SK-N-SH treated with all-trans-retinoic acid at 6 μM for 48 hours (cell line): Measurements from ENCODE around the gene CTTNBP2.

Experiments
- ATAC-seq: fragments of 200-7000 bp; cut with Tn5 transposase; 3 replicates; pipeline ENCODE4 v1.9.1; 2020; ENCODE audit warnings: mild to moderate bottlenecking, moderate library complexity
- ARNTL ChIP-seq: fragments of 450-650 bp; formaldehyde crosslinking; IDR thresholded peaks from 2 replicates; pipeline ENCODE4 v1.5.0; 2020; ENCODE audit warnings: low read depth, mild to moderate bottlenecking, moderate library complexity, borderline replicate concordance
- BACH2 ChIP-seq: fragments of 250-450 bp; sonication (Bioruptor Pico); IDR thresholded peaks from 2 replicates; pipeline ENCODE4 v1.9.0; 2021; ENCODE audit warnings: mild to moderate bottlenecking, borderline replicate concordance
- CSDC2 ChIP-seq: fragments of 250-450 bp; sonication (Bioruptor Pico); IDR thresholded peaks from 2 replicates; pipeline ENCODE4 v1.5.0; 2020; ENCODE audit warnings: mild to moderate bottlenecking, moderate library complexity
- ESRRG ChIP-seq: fragments of 250-450 bp; sonication (Bioruptor Pico); IDR thresholded peaks from 2 replicates; pipeline ENCODE4 v1.6.1; 2021; ENCODE audit warnings: mild to moderate bottlenecking
- GLIS3 ChIP-seq: fragments of 250-450 bp; sonication (Bioruptor Pico); IDR thresholded peaks from 2 replicates; pipeline ENCODE4 v1.5.0; 2020; ENCODE audit warnings: mild to moderate bottlenecking, moderate library complexity
- ISL1 ChIP-seq: fragments of 250-450 bp; sonication (Bioruptor Pico); IDR thresholded peaks from 2 replicates; pipeline ENCODE4 v2.1.2; 2022; ENCODE audit warnings: mild to moderate bottlenecking, moderate library complexity
- OSR1 ChIP-seq: fragments of 250-450 bp; sonication (Bioruptor Pico); IDR thresholded peaks from 2 replicates; pipeline ENCODE4 v1.8.0; 2022; ENCODE audit warnings: moderate library complexity, mild to moderate bottlenecking, inconsistent platforms
- PPARA ChIP-seq: fragments of 250-450 bp; sonication (Bioruptor Pico); IDR thresholded peaks from 2 replicates; pipeline ENCODE4 v1.5.0; 2020; ENCODE audit warnings: mild to moderate bottlenecking, borderline replicate concordance
- RARB ChIP-seq: fragments of 250-450 bp; sonication (Bioruptor Pico); IDR thresholded peaks from 2 replicates; pipeline ENCODE4 v1.8.0; 2021; ENCODE audit warnings: mild to moderate bottlenecking, moderate library complexity
- SNAI2 ChIP-seq: fragments of 250-450 bp; sonication (Bioruptor Pico); IDR thresholded peaks from 2 replicates; pipeline ENCODE4 v1.5.0; 2020; ENCODE audit warnings: mild to moderate bottlenecking, moderate library complexity
- TCF4 ChIP-seq: fragments of 250-450 bp; sonication (Bioruptor Pico); IDR thresholded peaks from 2 replicates; pipeline ENCODE4 v1.8.0; 2021; ENCODE audit warnings: mild to moderate bottlenecking, moderate library complexity, borderline replicate concordance
- ZC3H10 ChIP-seq: fragments of 250-450 bp; sonication (Bioruptor Pico); IDR thresholded peaks from 2 replicates; pipeline ENCODE4 v1.5.1; 2021; ENCODE audit warnings: mild to moderate bottlenecking, moderate library complexity
- ZFP3 ChIP-seq: fragments of 250-450 bp; sonication (Bioruptor Pico); IDR thresholded peaks from 2 replicates; pipeline ENCODE4 v1.5.0; 2020; ENCODE audit warnings: mild to moderate bottlenecking, moderate library complexity
- ZFP30 ChIP-seq: fragments of 450-650 bp; formaldehyde crosslinking; IDR thresholded peaks from 2 replicates; pipeline ENCODE4 v1.5.0; 2022; ENCODE audit warnings: mild to moderate bottlenecking, moderate library complexity
- ZNF565 ChIP-seq: fragments of 450-650 bp; formaldehyde crosslinking; conservative IDR thresholded peaks from 2 replicates; pipeline ENCODE4 v1.5.0; 2020; ENCODE audit warnings: low read depth, mild to moderate bottlenecking, moderate library complexity
- ZNF8 ChIP-seq: fragments of 450-650 bp; formaldehyde crosslinking; IDR thresholded peaks from 2 replicates; pipeline ENCODE4 v1.5.0; 2020; ENCODE audit warnings: mild to moderate bottlenecking, moderate library complexity
- TF ChIP-seq, protein P1 (sequence below): fragments of 250-450 bp; sonication (Bioruptor Pico); IDR thresholded peaks from 2 replicates; pipeline ENCODE4 v1.8.0; 2021; ENCODE audit warnings: low read depth, mild to moderate bottlenecking, moderate library complexity, borderline replicate concordance
- TF ChIP-seq, protein P2 (sequence below): fragments of 250-450 bp; sonication (Bioruptor Pico); IDR thresholded peaks from 2 replicates; pipeline ENCODE4 v1.8.0; 2020; ENCODE audit warnings: mild to moderate bottlenecking, moderate library complexity, borderline replicate concordance
- TF ChIP-seq, protein P3 (sequence below): fragments of 250-450 bp; sonication (Bioruptor Pico); IDR thresholded peaks from 2 replicates; pipeline ENCODE4 v1.5.1; 2021; ENCODE audit warnings: mild to moderate bottlenecking, moderate library complexity
- TF ChIP-seq, protein P4 (sequence below): fragments of 250-450 bp; sonication (Bioruptor Pico); IDR thresholded peaks from 2 replicates; pipeline ENCODE4 v1.5.1; 2020; ENCODE audit warnings: low read depth, mild to moderate bottlenecking, moderate library complexity
- TF ChIP-seq, protein P5 (sequence below): fragments of 250-450 bp; sonication (Bioruptor Pico); IDR thresholded peaks from 2 replicates; pipeline ENCODE4 v1.5.0; 2020; ENCODE audit warnings: mild to moderate bottlenecking, moderate library complexity

CTTNBP2 gene

DNA sequence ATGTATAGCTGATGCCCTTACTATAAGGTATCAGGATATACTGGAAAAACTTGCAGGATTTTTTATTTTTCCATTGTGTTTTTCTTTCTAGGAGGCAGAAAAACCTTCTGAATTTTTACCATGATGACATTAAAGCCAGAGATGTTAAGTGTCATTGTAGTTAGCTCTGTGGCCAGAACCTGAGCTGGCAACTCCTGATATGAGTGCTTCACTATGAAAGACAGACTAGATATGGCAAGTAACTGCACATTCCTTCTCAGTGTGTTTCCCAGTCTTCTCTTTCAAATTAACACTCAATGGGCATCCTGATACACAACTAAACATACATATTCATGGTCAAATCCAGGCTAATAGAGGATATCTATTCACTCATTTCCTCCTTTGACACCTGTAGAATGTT is 166.2 kb downstream of the CTTNBP2 start:
- ATAC-seq, result no peak
- TF ChIP-seq, protein P1, sequence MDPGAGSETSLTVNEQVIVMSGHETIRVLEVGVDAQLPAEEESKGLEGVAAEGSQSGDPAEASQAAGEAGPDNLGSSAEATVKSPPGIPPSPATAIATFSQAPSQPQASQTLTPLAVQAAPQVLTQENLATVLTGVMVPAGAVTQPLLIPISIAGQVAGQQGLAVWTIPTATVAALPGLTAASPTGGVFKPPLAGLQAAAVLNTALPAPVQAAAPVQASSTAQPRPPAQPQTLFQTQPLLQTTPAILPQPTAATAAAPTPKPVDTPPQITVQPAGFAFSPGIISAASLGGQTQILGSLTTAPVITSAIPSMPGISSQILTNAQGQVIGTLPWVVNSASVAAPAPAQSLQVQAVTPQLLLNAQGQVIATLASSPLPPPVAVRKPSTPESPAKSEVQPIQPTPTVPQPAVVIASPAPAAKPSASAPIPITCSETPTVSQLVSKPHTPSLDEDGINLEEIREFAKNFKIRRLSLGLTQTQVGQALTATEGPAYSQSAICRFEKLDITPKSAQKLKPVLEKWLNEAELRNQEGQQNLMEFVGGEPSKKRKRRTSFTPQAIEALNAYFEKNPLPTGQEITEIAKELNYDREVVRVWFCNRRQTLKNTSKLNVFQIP (CRISPR knock-in tag), result no peak
- no peak for TF ChIP-seq ESRRG
- TF ChIP-seq GLIS3, result no peak
- TF ChIP-seq, protein P2, sequence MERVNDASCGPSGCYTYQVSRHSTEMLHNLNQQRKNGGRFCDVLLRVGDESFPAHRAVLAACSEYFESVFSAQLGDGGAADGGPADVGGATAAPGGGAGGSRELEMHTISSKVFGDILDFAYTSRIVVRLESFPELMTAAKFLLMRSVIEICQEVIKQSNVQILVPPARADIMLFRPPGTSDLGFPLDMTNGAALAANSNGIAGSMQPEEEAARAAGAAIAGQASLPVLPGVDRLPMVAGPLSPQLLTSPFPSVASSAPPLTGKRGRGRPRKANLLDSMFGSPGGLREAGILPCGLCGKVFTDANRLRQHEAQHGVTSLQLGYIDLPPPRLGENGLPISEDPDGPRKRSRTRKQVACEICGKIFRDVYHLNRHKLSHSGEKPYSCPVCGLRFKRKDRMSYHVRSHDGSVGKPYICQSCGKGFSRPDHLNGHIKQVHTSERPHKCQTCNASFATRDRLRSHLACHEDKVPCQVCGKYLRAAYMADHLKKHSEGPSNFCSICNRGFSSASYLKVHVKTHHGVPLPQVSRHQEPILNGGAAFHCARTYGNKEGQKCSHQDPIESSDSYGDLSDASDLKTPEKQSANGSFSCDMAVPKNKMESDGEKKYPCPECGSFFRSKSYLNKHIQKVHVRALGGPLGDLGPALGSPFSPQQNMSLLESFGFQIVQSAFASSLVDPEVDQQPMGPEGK (CRISPR knock-in tag), result no peak
- no peak for TF ChIP-seq TCF4 (CRISPR knock-in tag)
- TF ChIP-seq ZNF8 (CRISPR knock-in tag), result no peak
- no peak for TF ChIP-seq SNAI2 (CRISPR knock-in tag)
- no peak for TF ChIP-seq BACH2 (CRISPR knock-in tag)
- TF ChIP-seq ZC3H10, result no peak
- TF ChIP-seq OSR1 (CRISPR knock-in tag), result no peak

DNA sequence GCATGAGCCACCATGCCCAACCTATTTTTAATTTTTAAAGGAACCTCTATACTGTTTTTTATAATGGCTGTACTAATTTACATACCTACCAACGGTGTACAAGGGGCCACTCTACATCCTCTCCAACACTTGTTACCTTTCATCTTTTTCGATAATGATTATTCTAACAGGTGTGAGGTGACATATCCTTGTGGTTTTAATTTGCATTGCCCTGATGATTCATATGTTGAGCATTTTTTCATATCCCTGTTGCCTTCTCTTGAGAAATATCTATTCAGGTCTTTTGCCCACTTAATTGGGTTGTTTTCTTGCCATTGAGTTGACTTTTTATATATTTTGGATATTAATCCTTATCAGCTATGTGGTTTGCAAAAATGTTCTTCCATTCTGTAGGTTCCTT is 167.0 kb downstream of the CTTNBP2 start:
- no peak for ATAC-seq
- TF ChIP-seq ZC3H10, result no peak
- no peak for TF ChIP-seq PPARA (CRISPR knock-in tag)
- TF ChIP-seq GLIS3, result no peak
- TF ChIP-seq SNAI2 (CRISPR knock-in tag), result no peak
- TF ChIP-seq ZFP30, result no peak
- no peak for TF ChIP-seq ZNF8 (CRISPR knock-in tag)
- TF ChIP-seq ESRRG, result no peak
- no peak for TF ChIP-seq ZNF565
- no peak for TF ChIP-seq ISL1 (CRISPR knock-in tag)
- no peak for TF ChIP-seq BACH2 (CRISPR knock-in tag)
- TF ChIP-seq, protein P3, sequence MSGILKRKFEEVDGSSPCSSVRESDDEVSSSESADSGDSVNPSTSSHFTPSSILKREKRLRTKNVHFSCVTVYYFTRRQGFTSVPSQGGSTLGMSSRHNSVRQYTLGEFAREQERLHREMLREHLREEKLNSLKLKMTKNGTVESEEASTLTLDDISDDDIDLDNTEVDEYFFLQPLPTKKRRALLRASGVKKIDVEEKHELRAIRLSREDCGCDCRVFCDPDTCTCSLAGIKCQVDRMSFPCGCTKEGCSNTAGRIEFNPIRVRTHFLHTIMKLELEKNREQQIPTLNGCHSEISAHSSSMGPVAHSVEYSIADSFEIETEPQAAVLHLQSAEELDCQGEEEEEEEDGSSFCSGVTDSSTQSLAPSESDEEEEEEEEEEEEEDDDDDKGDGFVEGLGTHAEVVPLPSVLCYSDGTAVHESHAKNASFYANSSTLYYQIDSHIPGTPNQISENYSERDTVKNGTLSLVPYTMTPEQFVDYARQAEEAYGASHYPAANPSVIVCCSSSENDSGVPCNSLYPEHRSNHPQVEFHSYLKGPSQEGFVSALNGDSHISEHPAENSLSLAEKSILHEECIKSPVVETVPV (CRISPR knock-in tag), result no peak
- TF ChIP-seq, protein P4, sequence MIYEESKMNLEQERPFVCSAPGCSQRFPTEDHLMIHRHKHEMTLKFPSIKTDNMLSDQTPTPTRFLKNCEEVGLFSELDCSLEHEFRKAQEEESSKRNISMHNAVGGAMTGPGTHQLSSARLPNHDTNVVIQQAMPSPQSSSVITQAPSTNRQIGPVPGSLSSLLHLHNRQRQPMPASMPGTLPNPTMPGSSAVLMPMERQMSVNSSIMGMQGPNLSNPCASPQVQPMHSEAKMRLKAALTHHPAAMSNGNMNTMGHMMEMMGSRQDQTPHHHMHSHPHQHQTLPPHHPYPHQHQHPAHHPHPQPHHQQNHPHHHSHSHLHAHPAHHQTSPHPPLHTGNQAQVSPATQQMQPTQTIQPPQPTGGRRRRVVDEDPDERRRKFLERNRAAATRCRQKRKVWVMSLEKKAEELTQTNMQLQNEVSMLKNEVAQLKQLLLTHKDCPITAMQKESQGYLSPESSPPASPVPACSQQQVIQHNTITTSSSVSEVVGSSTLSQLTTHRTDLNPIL (CRISPR knock-in tag), result no peak
- TF ChIP-seq, protein P5, sequence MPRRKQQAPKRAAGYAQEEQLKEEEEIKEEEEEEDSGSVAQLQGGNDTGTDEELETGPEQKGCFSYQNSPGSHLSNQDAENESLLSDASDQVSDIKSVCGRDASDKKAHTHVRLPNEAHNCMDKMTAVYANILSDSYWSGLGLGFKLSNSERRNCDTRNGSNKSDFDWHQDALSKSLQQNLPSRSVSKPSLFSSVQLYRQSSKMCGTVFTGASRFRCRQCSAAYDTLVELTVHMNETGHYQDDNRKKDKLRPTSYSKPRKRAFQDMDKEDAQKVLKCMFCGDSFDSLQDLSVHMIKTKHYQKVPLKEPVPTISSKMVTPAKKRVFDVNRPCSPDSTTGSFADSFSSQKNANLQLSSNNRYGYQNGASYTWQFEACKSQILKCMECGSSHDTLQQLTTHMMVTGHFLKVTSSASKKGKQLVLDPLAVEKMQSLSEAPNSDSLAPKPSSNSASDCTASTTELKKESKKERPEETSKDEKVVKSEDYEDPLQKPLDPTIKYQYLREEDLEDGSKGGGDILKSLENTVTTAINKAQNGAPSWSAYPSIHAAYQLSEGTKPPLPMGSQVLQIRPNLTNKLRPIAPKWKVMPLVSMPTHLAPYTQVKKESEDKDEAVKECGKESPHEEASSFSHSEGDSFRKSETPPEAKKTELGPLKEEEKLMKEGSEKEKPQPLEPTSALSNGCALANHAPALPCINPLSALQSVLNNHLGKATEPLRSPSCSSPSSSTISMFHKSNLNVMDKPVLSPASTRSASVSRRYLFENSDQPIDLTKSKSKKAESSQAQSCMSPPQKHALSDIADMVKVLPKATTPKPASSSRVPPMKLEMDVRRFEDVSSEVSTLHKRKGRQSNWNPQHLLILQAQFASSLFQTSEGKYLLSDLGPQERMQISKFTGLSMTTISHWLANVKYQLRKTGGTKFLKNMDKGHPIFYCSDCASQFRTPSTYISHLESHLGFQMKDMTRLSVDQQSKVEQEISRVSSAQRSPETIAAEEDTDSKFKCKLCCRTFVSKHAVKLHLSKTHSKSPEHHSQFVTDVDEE (CRISPR knock-in tag), result no peak
- no peak for TF ChIP-seq TCF4 (CRISPR knock-in tag)
- no peak for TF ChIP-seq ZFP3 (CRISPR knock-in tag)
- TF ChIP-seq RARB (CRISPR knock-in tag), result no peak
- TF ChIP-seq ARNTL (CRISPR knock-in tag), result no peak
- TF ChIP-seq, protein P1 (CRISPR knock-in tag), result no peak
- no peak for TF ChIP-seq CSDC2
